GM15510 (cell line): ENCODE data around the gene RC3H2.

Source experiments
- POLR2A ChIP-seq: IDR thresholded peaks from 3 replicates; pipeline ENCODE4 v1.6.1; 2011; ENCODE audit warnings: borderline replicate concordance; ENCODE audit not compliant: insufficient read length; ENCODE audit errors: extremely low read depth

The RC3H2 gene

DNA sequence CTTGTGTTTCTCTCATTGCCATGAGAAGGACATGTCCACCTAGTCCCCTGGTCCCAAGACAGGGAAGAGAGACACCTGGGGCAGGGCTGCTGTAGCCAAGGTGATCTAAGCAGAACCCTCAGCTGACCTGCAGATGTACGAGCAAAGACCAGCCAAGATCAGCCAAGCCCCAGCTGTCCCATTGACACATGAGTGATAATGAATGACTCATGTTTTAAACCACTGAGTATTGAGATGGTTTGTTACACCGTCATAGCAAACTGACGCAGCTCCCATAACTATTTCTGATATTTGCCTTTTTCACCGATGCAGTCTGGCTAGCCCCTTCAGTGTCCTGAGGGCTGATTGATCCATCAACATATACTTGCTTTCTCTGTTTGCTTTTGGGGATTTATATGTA is 98.5 kb downstream of the RC3H2 start:
- TF ChIP-seq POLR2A, result no peak

DNA sequence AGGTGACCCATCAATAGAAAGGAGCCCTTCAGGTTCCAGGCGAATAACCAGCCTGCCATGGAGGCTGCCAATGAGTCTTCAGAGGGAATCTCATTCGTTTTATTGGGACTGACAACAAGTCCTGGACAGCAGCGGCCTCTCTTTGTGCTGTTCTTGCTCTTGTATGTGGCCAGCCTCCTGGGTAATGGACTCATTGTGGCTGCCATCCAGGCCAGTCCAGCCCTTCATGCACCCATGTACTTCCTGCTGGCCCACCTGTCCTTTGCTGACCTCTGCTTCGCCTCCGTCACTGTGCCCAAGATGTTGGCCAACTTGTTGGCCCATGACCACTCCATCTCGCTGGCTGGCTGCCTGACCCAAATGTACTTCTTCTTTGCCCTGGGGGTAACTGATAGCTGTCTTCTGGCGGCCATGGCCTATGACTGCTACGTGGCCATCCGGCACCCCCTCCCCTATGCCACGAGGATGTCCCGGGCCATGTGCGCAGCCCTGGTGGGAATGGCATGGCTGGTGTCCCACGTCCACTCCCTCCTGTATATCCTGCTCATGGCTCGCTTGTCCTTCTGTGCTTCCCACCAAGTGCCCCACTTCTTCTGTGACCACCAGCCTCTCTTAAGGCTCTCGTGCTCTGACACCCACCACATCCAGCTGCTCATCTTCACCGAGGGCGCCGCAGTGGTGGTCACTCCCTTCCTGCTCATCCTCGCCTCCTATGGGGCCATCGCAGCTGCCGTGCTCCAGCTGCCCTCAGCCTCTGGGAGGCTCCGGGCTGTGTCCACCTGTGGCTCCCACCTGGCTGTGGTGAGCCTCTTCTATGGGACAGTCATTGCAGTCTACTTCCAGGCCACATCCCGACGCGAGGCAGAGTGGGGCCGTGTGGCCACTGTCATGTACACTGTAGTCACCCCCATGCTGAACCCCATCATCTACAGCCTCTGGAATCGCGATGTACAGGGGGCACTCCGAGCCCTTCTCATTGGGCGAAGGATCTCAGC is 104.8 kb downstream of the RC3H2 start, which contains the start of gene OR1K1:
TSS of gene OR1K1 (plus strand) at position 58 of the 995 bp plus-strand sequence. CDS start at position 58, 0 bp downstream.
- TF ChIP-seq POLR2A, result no peak

DNA sequence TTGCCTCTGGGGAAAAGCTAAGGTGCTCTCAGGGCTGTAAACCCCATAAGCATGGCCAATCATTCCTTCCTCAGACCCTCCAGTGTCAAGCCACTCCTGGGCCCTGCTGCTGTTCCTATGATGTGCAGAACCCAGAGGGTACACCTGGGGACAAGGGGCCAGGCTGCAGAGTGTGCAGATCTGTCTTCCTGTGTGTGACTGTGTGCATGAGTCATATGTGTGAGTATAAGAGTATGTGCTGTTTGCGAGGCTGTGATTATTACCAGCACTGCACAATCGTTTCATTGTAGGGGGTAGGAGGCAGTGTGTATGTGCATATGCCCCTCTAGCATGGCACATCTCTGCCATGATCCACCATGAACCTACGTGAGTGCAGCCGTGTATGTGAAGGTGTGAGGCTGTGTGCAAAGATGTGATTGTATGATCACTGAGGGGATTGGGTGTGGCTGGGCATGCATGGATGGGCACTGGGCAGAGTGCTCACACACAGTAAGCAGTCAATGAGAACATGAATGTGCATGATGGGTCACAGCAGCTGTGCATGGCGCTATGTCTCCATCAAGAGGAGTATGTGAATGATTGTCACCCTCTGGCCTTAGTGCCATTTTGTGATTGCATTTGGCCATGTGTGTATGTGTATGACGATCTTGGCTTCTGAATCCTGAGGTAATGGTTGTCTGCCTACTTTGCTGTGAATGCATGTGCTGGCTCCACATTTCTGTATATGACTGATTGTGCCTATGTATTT is 107.7 kb downstream of the RC3H2 start:
- no peak for TF ChIP-seq POLR2A
